NOMO-1 treated with DMSO at 0.1 percent for 48 hours (cell line): ENCODE results near the gene ART5.
"Not testable (repeated sequence)": the region's sequence is repeated elsewhere in the genome, so short reads cannot be mapped to it uniquely, and the experiment has no call there.

Experiments used
- DNase-seq: peaks from one replicate; lab custom pipeline; 2025; ENCODE audit not compliant: unreplicated experiment; lab: John Stamatoyannopoulos, UW

Gene ART5

DNA sequence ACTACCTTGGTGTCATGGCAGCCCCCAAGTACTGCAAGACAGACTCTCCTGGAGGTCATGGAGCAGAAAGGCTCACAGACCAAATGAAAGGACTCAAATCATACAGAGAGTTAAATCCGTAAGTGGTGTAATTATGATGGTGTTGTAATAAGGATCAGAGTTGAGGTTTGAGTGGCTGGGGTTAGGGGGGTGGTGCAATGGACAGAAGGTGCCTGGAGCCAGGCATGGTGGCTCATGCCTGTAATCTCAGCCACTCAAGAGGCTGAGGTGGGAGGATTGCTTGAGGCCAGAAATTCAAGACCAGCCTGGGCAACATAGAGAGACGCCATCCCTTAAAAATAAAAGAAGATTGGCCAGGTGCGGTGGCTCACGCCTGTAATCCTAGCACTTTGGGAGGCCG, 18.7 kb downstream of the ART5 start:
- DNase-seq = peak; percentile 76

GRCh38 chr11:3622521-3622920, 19.3 kb downstream of the ART5 start:
- DNase-seq = no peak

- DNase-seq = no peak
These were observed 23.8 kb downstream of the ART5 start for GRCh38 chr11:3617990-3618389.

- no peak for DNase-seq
These were observed 24.9 kb downstream of the ART5 start for GRCh38 chr11:3616721-3617460.

DNA sequence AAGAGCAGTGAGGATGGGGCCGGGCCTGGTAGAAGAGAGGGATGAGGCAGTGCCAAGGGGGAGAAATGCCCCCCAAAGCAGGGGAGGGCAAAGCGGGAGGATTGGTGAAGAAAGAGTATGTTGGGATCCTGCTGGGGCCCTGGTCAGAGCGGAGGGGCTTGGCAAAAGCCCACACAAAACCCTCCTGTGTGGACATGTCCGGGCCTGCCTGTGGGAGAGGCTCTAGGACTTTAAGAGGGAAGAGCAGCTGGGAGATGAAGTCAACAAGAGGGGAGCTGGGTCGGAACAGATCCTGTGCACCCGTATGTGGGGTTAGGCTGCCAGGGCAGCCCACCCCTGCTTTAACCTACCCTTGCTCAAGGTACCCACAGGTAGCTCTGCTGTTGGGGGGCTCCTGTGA, 25.8 kb downstream of the ART5 start:
- no peak for DNase-seq

- DNase-seq = peak; percentile 84
These were observed 27.0 kb downstream of the ART5 start for GRCh38 chr11:3614742-3615171.

DNA sequence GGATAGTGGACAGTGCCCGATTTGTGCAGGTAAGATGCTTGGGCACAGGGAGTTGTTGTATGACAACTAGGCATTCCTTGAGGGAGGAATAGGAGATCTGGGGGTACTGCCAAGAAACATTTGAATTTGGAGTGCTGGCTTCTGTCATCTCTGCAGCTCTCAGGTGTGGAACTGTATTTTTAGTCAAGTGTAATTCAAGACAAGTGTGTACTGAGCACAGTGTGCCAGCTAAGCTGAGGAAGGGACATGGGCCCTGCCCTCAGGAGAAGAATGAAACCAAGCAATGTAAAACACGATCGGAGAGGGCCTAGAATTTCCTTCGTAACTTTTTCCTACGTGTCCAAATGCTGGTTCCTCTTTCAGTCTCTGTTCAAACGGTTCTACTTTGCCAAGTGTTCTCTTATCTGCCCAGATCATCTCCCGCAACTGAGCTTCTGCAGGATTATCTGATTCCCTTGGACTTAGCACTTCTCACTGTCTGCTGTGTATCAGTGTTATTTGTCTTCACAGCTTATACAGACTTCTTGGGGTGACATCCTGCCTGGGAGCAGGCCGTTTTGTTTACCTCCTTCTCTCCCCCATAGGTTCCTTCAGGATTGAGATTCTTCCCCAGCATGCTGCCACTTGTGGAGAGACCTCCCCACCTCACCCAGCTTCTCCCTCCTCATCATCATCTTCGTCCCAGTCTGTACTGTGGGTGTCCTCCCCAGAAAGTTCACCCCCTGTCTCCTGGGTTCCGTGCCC, 27.6 kb downstream of the ART5 start:
- peak; percentile 67 for DNase-seq

GRCh38 chr11:3611976-3612678, 29.7 kb downstream of the ART5 start:
- DNase-seq = no peak

DNA sequence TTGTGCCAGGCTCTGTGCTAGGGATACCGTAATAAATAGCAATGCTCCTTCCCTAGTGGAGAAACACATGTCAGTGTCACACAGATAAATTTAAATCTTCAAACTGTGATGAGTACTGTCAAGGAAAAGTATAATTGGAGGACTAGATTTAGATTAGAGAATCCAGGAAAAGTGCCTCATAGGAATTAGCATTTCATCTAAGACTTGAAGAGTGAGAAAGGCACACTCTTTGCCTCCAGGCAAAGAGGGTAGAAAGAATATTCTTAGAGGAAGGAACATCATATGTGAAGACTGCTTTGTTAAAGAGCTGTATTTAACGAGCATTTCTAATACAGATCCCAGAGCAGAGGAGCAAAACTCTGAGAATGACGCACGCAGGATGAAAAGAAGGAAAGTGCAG, 30.9 kb downstream of the ART5 start:
- DNase-seq = no peak

DNA sequence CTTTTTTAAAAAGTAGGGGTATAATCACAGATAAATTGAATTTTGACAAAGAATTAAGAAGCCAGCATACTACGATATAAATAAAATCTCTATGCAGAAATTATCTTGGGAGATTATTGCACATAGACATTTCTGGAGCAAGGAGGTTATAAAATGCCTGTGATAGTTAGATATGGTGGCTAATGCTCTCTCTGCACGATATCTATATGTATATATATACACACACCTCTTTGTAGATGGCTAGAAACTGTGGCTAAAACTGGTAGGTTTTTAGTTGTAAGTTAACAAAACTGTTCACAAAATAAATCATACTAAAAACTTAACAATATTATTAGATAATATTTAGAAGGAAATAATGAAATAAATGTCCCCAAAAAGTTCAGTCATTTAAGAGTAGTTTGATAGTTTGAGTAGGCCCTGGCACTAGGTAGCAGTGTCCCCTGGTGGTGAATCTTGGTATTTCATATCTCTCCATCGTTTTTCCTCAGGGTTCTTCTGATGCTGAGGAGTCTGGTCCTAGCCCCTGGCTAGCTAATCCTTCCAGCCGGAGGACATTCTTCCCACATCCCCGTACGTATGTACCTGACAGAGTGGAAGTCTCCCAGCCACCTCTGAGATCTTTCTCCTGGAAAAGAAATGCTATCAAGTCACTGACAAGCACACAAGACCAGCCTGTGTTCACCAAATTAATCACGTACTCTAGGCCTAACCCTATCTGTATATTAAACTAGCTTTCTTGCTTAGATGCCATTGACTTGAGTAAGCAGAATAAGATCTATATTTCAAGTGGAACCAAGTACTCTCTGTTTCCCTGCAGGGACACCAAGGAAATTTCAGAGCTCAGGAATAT, 32.2 kb downstream of the ART5 start:
- no peak for DNase-seq

DNA sequence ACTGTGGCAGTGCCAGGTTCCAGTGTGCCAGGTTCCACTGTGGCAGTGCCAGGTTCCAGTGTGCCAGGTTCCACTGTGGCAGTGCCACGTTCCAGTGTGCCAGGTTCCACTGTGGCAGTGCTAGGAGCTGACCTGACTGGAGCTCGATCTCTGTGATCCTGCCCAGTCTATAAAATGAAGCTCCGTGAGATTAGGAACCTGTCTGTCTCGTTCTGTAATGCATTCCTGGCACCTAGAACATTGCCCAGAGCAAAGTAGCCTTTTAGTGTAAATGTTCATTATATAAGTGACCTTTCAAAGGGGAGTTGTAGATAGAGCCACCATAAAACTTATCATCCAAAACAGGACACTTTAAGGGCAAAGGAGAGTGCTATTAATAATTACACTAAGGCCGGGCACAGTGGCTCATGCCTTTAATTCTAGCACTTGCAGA, 36.0 kb downstream of the ART5 start:
- DNase-seq = no peak

- DNase-seq = no peak
These were observed 36.5 kb downstream of the ART5 start for GRCh38 chr11:3605283-3605662.

- DNase-seq = no peak
These were observed 37.6 kb downstream of the ART5 start for GRCh38 chr11:3604167-3604566.

DNA sequence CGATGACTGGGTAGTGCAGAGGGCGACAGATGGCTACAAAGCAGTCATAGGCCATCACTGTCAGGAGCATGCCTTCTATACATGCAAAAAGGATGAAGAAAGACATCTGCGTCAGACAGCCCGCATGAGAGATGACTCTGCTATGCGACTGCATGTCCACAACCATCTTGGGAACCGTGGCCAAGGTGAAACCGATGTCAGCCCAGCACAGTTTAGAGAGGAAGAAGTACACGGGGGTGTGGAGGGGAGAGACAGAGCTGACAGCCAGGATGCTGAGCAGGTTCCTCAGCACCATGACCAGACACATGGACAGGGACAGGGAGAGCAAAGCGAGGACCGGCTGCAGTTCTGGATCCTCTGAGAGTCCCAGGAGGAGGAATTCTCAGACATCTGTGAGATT, 41.6 kb downstream of the ART5 start:
- not testable (repeated sequence) for DNase-seq

GRCh38 chr11:3597743-3598142, 44.0 kb downstream of the ART5 start:
- DNase-seq = not testable (repeated sequence)

DNA sequence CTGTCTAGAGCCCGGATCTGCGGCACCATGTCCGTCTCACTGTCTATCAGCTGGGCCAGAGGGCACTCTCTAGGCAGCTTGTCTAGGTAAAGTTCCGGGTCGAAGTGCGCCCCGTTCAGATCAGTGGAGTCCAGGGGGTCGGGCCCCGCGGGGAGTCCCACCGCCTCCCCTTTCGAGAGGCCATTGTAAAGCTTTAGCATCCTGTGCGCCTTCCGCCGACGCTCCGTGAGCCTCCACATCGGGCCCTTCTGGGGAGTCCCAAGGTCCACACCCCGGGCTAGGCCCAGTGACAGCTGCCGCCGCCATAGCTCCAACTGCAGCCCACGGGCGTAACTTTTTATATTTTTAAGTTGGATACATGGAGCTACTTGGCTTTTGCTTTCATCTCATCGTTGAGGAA, 50.5 kb downstream of the ART5 start:
- DNase-seq = not testable (repeated sequence)

DNA sequence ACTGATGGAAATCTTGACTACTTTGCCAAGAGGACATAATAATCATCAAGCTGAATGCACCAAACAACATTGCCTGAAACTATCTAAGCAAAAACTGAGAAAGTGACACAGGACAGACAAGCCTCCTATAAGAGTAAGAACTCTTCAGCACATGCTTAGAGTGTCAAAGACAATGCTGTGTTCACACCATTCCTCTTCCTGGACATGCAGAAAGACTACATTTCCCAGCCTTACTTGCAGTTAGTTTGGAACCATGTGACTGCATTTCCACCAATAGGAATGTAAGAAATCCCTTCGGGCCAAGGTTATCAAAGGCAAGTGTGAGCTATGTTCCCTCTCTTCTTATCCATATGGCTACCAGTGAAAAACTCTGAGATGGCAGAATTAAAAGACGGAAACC, 51.6 kb downstream of the ART5 start:
- not testable (repeated sequence) for DNase-seq

- not testable (repeated sequence) for DNase-seq
These were observed 53.0 kb downstream of the ART5 start for GRCh38 chr11:3588776-3589175.
